Uterus (tissue), 4 donors: ENCODE measurements around the gene SCCPDH. TPM values are rescaled to one million over a fixed set of nuclear protein-coding genes. Genes with fewer than 3 reads are reported as not detected.
A peak's percentile ranks its signal among the peaks of the same experiment; 100 is the strongest.

ENCODE experiments used
- DNase-seq, 2 donors: peaks; one replicate each; pipeline ENCODE4 v3.0.0-alpha.2; 2019 to 2020
- H3K27ac ChIP-seq, 2 donors: fragments of 200-600 bp; sonication (generic); 1 replicate in 1 of 2; 2 replicates in 1 of 2; pipeline ENCODE4 v1.5.1; 2016 to 2018
- H3K27me3 ChIP-seq, 2 donors: fragments of 200-600 bp; sonication (generic); one replicate each; pipeline ENCODE4 v1.5.1; 2018 to 2019; ENCODE audit warnings: control low read depth in 1 of 2
- H3K36me3 ChIP-seq, 2 donors: fragments of 200-600 bp; sonication (generic); one replicate each; pipeline ENCODE4 v1.5.1; 2019; ENCODE audit warnings: control low read depth in 1 of 2
- H3K4me1 ChIP-seq, 2 donors: fragments of 200-600 bp; sonication (generic); one replicate each; pipeline ENCODE4 v1.5.1; 2018 to 2019; ENCODE audit warnings: control low read depth in 1 of 2
- H3K4me3 ChIP-seq, 2 donors: fragments of 200-600 bp; sonication (generic); 1 replicate in 1 of 2; 2 replicates in 1 of 2; pipeline ENCODE4 v1.5.1; 2018 to 2019; ENCODE audit warnings: mild to moderate bottlenecking in 1 of 2
- H3K9me3 ChIP-seq, 2 donors: fragments of 200-600 bp; sonication (generic); one replicate each; pipeline ENCODE4 v1.5.1; 2019; ENCODE audit warnings: control low read depth in 1 of 2
- CTCF ChIP-seq, 4 experiments: fragments of 200-600 bp in 2 of 4; fragments of 450-650 bp in 2 of 4; sonication (generic) in 2 of 4; IDR thresholded peaks; one replicate each; pipeline ENCODE4 v1.5.1; 2016 to 2019; ENCODE audit warnings: antibody characterized with exemption in 4 of 4, mild to moderate bottlenecking in 2 of 4, moderate library complexity in 1 of 4
- POLR2A ChIP-seq, 2 donors: fragments of 450-650 bp; IDR thresholded peaks; one replicate each; pipeline ENCODE4 v1.6.1; 2016; ENCODE audit warnings: antibody characterized with exemption in 2 of 2, mild to moderate bottlenecking in 1 of 2, moderate library complexity in 1 of 2
- intact Hi-C: fragments of 100-400 bp; cut with DNase I; formaldehyde crosslinking; loops from one replicate; pipeline ENCODE4 v1.15.1; 2023; ENCODE audit warnings: low total_unique reads
- total RNA-seq, 4 donors: library from RNA; depleted of rRNA in 3 of 4; stranded (reverse); fragments of >200 nt in 3 of 4; gene quantifications; one replicate each; pipeline versions ENCODE4 v1.1.0 to v1.2.4, GENCODE V29; 2014 to 2023
- donor health status: DM: yes; HTN: yes; CAD: no.

SCCPDH gene
- total RNA-seq, 4 donors from 2014 or later = 12.9 to 53.4 (median 22.1) TPM

DNA sequence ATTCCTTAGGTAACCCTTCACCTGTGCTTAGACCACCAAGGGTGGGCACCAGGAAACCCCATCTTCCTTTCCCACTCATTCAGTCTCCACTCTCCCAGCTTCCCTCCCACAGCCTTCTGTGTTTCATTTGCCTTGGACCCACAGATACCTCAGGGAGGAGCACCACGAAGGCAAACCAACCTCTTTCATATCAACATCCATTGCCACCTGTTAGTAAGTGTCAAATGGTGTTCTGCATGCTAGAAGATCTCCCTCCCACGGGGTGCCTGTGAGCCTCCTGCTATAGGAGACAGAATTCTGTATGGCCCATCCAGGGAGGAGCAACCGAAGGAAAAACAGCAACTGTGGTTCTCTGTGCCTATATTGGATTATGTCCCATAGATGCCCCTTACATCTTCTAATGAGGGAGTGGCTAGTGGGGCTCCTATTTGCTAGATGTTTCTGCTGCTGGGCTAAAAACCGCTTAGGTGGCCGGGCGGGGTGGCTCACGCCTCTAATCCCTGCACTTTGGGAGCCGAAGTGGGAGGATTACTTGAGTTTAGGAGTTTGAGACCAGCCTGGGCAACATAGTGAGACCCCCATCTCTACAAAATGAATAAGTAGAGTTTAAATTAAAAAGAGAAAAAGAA, 25.6 kb upstream of the SCCPDH start:
- no peaks in the 10 kb centered on the region for H3K9me3 ChIP-seq
- H3K27ac ChIP-seq = peak overlapping the region; percentile 52 to 69
- no peak for DNase-seq
- no peaks in the 10 kb centered on the region for H3K36me3 ChIP-seq
- intact Hi-C loops = loop anchor here (10.0 kb wide), 1 partner anchor 134 kb away; the partner anchor contains the start of genes CNST and TFB2M
- TF ChIP-seq POLR2A (IDR thresholded peaks at IDR 0.05) (no peak), CTCF (IDR thresholded peaks at IDR 0.05) (no peak)
- H3K27me3 ChIP-seq = no peaks in the 10 kb centered on the region
- H3K4me3 ChIP-seq = peak overlapping the region; percentile 15 to 28
- no peaks in the 10 kb centered on the region for H3K4me1 ChIP-seq

GRCh38 chr1:246699095-246699735, 25.0 kb upstream of the SCCPDH start:
- intact Hi-C loops = loop anchor here (10.0 kb wide), 1 partner anchor 134 kb away; the partner anchor contains the start of genes CNST and TFB2M

GRCh38 chr1:246703581-246703980, 20.6 kb upstream of the SCCPDH start:
- Histone ChIP-seq H3K27me3 (no peaks in the 10 kb centered on the region), H3K27ac (no peak overlapping the region), H3K4me3 (no peak overlapping the region), H3K36me3 (no peaks in the 10 kb centered on the region), H3K9me3 (no peaks in the 10 kb centered on the region), H3K4me1 (no peaks in the 10 kb centered on the region)
- intact Hi-C loops = no loop called here
- no peak for TF ChIP-seq CTCF (IDR thresholded peaks at IDR 0.05)
- no peak for TF ChIP-seq POLR2A (IDR thresholded peaks at IDR 0.05)
- DNase-seq = no peak

More at GRCh38 chr1:246699095-246699735, 25.0 kb upstream of the SCCPDH start:
- Histone ChIP-seq H3K27me3 (no peaks in the 10 kb centered on the region), H3K9me3 (no peaks in the 10 kb centered on the region), H3K36me3 (no peaks in the 10 kb centered on the region), H3K4me1 (no peaks in the 10 kb centered on the region), H3K4me3 (peak overlapping the region; percentile 15 to 28), H3K27ac (peak overlapping the region; percentile 52 to 69)
- DNase-seq = peak; percentile 81 to 90
- TF ChIP-seq CTCF (IDR thresholded peaks at IDR 0.05) = peak; percentile 77 to 85 (median 81)
- TF ChIP-seq POLR2A (IDR thresholded peaks at IDR 0.05) = no peak

GRCh38 chr1:246705368-246705767, 18.8 kb upstream of the SCCPDH start:
- TF ChIP-seq POLR2A (IDR thresholded peaks at IDR 0.05) (no peak), CTCF (IDR thresholded peaks at IDR 0.05) (no peak)
- Histone ChIP-seq H3K4me1 (no peaks in the 10 kb centered on the region), H3K9me3 (no peaks in the 10 kb centered on the region), H3K27ac (no peak overlapping the region), H3K27me3 (no peaks in the 10 kb centered on the region), H3K36me3 (no peaks in the 10 kb centered on the region), H3K4me3 (no peak overlapping the region)
- intact Hi-C loops = no loop called here
- DNase-seq = no peak

DNA sequence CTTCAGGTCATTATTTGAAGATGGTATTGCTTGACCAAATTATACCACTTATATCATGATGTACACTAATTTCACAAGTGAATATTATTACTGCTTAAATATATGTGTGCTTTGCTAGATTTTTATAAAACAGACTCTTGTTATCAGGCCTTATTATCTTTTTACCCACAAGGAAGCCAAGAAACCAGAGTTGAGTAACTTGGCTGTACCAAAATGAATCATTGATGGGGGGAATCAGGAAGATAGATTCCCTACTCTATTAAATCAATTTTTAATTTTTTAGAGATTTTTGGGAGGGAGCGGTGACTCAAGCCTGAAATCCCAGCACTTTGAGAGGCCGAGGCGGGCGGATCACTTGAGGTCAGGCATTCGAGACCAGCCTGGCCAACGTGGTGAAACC, 16.0 kb upstream of the SCCPDH start:
- TF ChIP-seq CTCF (IDR thresholded peaks at IDR 0.05) = no peak
- no peak for TF ChIP-seq POLR2A (IDR thresholded peaks at IDR 0.05)
- Histone ChIP-seq H3K4me3 (no peak overlapping the region), H3K27ac (no peak overlapping the region), H3K4me1 (no peaks in the 10 kb centered on the region), H3K36me3 (no peaks in the 10 kb centered on the region), H3K9me3 (no peaks in the 10 kb centered on the region), H3K27me3 (no peaks in the 10 kb centered on the region)
- DNase-seq = no peak
- intact Hi-C loops = no loop called here
